HEK293 (cell line): ENCODE results near the gene ZNF423.

ENCODE experiments used
- YY1 ChIP-seq: fragments of 450-650 bp; formaldehyde crosslinking; IDR thresholded peaks from 2 replicates; pipeline ENCODE4 v1.5.1; 2018; ENCODE audit warnings: missing biosample characterization, missing genetic modification characterization
- ZNF366 ChIP-seq: fragments of 450-650 bp; formaldehyde crosslinking; conservative IDR thresholded peaks from 2 replicates; pipeline ENCODE4 v1.5.1; 2016; ENCODE audit warnings: missing biosample characterization, missing genetic modification characterization
- ZNF677 ChIP-seq: fragments of 450-650 bp; IDR thresholded peaks from 2 replicates; pipeline ENCODE4 v1.5.0; 2018; ENCODE audit warnings: missing biosample characterization, mild to moderate bottlenecking, missing genetic modification characterization, moderate library complexity
- TF ChIP-seq, protein P1 (sequence below): fragments of 450-650 bp; formaldehyde crosslinking; IDR thresholded peaks from 2 replicates; pipeline ENCODE4 v1.5.1; 2016; ENCODE audit warnings: missing biosample characterization, missing genetic modification characterization
- TF ChIP-seq, protein P2 (sequence below): fragments of 450-650 bp; IDR thresholded peaks from 2 replicates; pipeline ENCODE4 v1.5.1; 2018; ENCODE audit warnings: missing biosample characterization, mild to moderate bottlenecking, missing genetic modification characterization

DNA sequence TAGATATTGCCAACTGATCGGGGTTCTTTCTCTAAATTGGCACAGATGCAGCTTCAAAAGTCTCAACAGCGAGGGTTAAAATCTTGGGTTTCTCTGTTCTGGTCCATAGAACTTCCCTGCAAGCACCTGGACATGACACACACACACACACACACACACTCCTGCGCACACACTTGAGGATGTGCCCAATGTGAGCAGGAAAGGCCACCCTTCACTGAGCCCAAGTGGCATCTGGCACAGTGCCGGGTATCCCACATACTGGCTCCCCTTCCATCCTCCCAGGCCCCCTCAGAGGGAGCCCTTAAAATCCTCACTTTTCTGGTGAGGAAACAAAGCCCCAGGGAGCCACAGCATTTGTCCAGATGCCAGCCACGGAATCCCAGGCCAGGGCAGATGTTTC, 55.5 kb downstream of the ZNF423 start:
- TF ChIP-seq ZNF366 (no peak), YY1 (no peak), ZNF677 (no peak)
- TF ChIP-seq, protein P1, sequence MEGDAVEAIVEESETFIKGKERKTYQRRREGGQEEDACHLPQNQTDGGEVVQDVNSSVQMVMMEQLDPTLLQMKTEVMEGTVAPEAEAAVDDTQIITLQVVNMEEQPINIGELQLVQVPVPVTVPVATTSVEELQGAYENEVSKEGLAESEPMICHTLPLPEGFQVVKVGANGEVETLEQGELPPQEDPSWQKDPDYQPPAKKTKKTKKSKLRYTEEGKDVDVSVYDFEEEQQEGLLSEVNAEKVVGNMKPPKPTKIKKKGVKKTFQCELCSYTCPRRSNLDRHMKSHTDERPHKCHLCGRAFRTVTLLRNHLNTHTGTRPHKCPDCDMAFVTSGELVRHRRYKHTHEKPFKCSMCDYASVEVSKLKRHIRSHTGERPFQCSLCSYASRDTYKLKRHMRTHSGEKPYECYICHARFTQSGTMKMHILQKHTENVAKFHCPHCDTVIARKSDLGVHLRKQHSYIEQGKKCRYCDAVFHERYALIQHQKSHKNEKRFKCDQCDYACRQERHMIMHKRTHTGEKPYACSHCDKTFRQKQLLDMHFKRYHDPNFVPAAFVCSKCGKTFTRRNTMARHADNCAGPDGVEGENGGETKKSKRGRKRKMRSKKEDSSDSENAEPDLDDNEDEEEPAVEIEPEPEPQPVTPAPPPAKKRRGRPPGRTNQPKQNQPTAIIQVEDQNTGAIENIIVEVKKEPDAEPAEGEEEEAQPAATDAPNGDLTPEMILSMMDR (tag by site-specific recombination), result no peak
- TF ChIP-seq, protein P2, sequence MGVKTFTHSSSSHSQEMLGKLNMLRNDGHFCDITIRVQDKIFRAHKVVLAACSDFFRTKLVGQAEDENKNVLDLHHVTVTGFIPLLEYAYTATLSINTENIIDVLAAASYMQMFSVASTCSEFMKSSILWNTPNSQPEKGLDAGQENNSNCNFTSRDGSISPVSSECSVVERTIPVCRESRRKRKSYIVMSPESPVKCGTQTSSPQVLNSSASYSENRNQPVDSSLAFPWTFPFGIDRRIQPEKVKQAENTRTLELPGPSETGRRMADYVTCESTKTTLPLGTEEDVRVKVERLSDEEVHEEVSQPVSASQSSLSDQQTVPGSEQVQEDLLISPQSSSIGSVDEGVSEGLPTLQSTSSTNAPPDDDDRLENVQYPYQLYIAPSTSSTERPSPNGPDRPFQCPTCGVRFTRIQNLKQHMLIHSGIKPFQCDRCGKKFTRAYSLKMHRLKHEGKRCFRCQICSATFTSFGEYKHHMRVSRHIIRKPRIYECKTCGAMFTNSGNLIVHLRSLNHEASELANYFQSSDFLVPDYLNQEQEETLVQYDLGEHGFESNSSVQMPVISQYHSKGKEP (tag by site-specific recombination), result no peak
